ENCODE data around the gene PPEF1. TPM values are rescaled to one million over a fixed set of nuclear protein-coding genes. Genes with fewer than 3 reads are reported as not detected.
A peak's percentile ranks its signal among the peaks of the same experiment; 100 is the strongest.
"Not testable (repeated sequence)": the region's sequence is repeated elsewhere in the genome, so short reads cannot be mapped to it uniquely, and the experiment has no call there.

Gene PPEF1
- total RNA-seq, 1 donor from 2014 or later, result 1.0 TPM

- Histone ChIP-seq H3K9me3 (ENCODE audit: control insufficient read depth in 3 of 3, low read length in 3 of 3) (no peaks in the 10 kb centered on the region), H3K27ac (ENCODE audit: low read depth, low read length) (no peak overlapping the region), H3K27me3 (ENCODE audit: control insufficient read depth in 3 of 3, insufficient read depth in 3 of 3, low read length in 3 of 3) (no peaks in the 10 kb centered on the region), H3K9ac (ENCODE audit: low read depth in 1 of 3, low read length in 3 of 3) (no peak overlapping the region), H3K4me3 (ENCODE audit: low read length in 3 of 3) (no peak overlapping the region), H3K36me3 (ENCODE audit: control insufficient read depth in 3 of 3, insufficient read depth in 3 of 3, low read length in 3 of 3) (no peaks in the 10 kb centered on the region), H3K4me1 (ENCODE audit: control insufficient read depth in 3 of 3, insufficient read depth in 3 of 3, low read length in 3 of 3) (no peaks in the 10 kb centered on the region)
Observed at GRCh38 chrX:18792828-18793227, 85.4 kb downstream of the PPEF1 start.

DNA sequence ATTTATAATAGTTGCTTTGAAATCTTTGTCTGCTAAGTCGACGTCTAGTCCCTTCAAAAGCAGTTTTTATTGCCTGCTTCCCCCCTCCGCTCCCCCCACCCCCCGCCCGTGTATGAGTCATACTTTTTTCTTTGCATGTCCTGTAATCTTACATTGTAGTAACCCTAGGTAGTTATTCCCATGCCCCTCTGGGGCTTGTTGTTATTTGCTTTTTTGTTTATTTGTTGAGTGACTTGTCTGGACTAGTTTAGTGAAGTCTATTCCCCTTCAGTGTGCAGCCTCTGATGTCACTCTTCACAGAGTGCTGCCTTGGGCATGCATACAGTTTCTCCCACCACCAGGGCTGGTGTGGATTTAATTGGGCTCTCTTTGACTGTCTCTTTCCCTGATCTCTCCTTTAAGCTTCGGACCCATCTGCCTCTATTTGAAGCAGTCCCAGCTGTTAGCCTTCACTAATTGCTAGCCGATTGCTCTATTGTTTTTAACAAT lies 86.2 kb downstream of the PPEF1 start:
- H3K9ac ChIP-seq (ENCODE audit: low read depth in 1 of 3, low read length in 3 of 3), result no peak overlapping the region

GRCh38 chrX:18797141-18797540 lies 89.7 kb downstream of the PPEF1 start:
- Histone ChIP-seq H3K4me3 (ENCODE audit: low read length in 3 of 3) (no peak overlapping the region), H3K9ac (ENCODE audit: low read depth in 1 of 3, low read length in 3 of 3) (no peak overlapping the region), H3K36me3 (ENCODE audit: control insufficient read depth in 3 of 3, insufficient read depth in 3 of 3, low read length in 3 of 3) (no peaks in the 10 kb centered on the region), H3K27me3 (ENCODE audit: control insufficient read depth in 3 of 3, insufficient read depth in 3 of 3, low read length in 3 of 3) (no peaks in the 10 kb centered on the region), H3K27ac (ENCODE audit: low read depth, low read length) (no peak overlapping the region), H3K9me3 (ENCODE audit: control insufficient read depth in 3 of 3, low read length in 3 of 3) (no peaks in the 10 kb centered on the region), H3K4me1 (ENCODE audit: control insufficient read depth in 3 of 3, insufficient read depth in 3 of 3, low read length in 3 of 3) (no peaks in the 10 kb centered on the region)

More for the DNA sequence above, 86.2 kb downstream of the PPEF1 start:
- no peaks in the 10 kb centered on the region for H3K4me1 ChIP-seq (ENCODE audit: control insufficient read depth in 3 of 3, insufficient read depth in 3 of 3, low read length in 3 of 3)
- H3K36me3 ChIP-seq (ENCODE audit: control insufficient read depth in 3 of 3, insufficient read depth in 3 of 3, low read length in 3 of 3), result no peaks in the 10 kb centered on the region
- H3K27ac ChIP-seq (ENCODE audit: low read depth, low read length), result no peak overlapping the region
- no peak overlapping the region for H3K4me3 ChIP-seq (ENCODE audit: low read length in 3 of 3)
- H3K9me3 ChIP-seq (ENCODE audit: control insufficient read depth in 3 of 3, low read length in 3 of 3), result no peaks in the 10 kb centered on the region
- no peaks in the 10 kb centered on the region for H3K27me3 ChIP-seq (ENCODE audit: control insufficient read depth in 3 of 3, insufficient read depth in 3 of 3, low read length in 3 of 3)

- Histone ChIP-seq H3K9ac (ENCODE audit: low read depth in 1 of 3, low read length in 3 of 3) (no peak overlapping the region), H3K4me3 (ENCODE audit: low read length in 3 of 3) (no peak overlapping the region), H3K4me1 (ENCODE audit: control insufficient read depth in 3 of 3, insufficient read depth in 3 of 3, low read length in 3 of 3) (no peaks in the 10 kb centered on the region), H3K27me3 (ENCODE audit: control insufficient read depth in 3 of 3, insufficient read depth in 3 of 3, low read length in 3 of 3) (no peaks in the 10 kb centered on the region), H3K27ac (ENCODE audit: low read depth, low read length) (no peak overlapping the region), H3K36me3 (ENCODE audit: control insufficient read depth in 3 of 3, insufficient read depth in 3 of 3, low read length in 3 of 3) (no peaks in the 10 kb centered on the region), H3K9me3 (ENCODE audit: control insufficient read depth in 3 of 3, low read length in 3 of 3) (no peaks in the 10 kb centered on the region)
Observed at GRCh38 chrX:18799911-18800310, 92.5 kb downstream of the PPEF1 start.

DNA sequence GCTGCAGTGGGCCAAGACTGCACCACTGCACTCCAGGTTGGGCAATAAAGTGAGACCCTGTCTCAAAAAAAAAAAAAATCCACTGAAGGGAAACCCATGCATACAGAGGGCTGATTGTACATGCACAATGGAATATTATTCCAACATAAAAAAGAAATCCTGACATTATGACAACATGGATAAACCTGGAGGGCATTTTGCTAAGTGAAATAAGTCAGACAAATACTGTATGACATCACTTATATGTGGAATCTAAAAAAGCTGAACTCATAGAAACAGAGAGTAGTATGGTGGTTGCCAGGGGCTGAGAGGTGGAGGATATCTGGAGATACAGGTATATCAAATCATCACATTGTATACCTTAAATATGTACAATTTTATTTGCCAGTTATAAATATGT lies 102.2 kb downstream of the PPEF1 start:
- H3K27me3 ChIP-seq (ENCODE audit: control insufficient read depth in 3 of 3, insufficient read depth in 3 of 3, low read length in 3 of 3), result no peaks in the 10 kb centered on the region
- no peaks in the 10 kb centered on the region for H3K4me1 ChIP-seq (ENCODE audit: control insufficient read depth in 3 of 3, insufficient read depth in 3 of 3, low read length in 3 of 3)
- H3K9ac ChIP-seq (ENCODE audit: low read depth in 1 of 3, low read length in 3 of 3), result no peak overlapping the region
- peaks cover 0 to 3% (median 0%) of the 10 kb centered on the region in 3 donors for H3K9me3 ChIP-seq (ENCODE audit: control insufficient read depth in 3 of 3, low read length in 3 of 3)
- no peak overlapping the region for H3K4me3 ChIP-seq (ENCODE audit: low read length in 3 of 3)
- H3K36me3 ChIP-seq (ENCODE audit: control insufficient read depth in 3 of 3, insufficient read depth in 3 of 3, low read length in 3 of 3), result no peaks in the 10 kb centered on the region
- H3K27ac ChIP-seq (ENCODE audit: low read depth, low read length), result no peak overlapping the region

GRCh38 chrX:18810416-18810815 lies 103.0 kb downstream of the PPEF1 start:
- Histone ChIP-seq H3K9me3 (ENCODE audit: control insufficient read depth in 3 of 3, low read length in 3 of 3) (peaks cover 0 to 3% (median 0%) of the 10 kb centered on the region in 3 donors), H3K27me3 (ENCODE audit: control insufficient read depth in 3 of 3, insufficient read depth in 3 of 3, low read length in 3 of 3) (no peaks in the 10 kb centered on the region), H3K36me3 (ENCODE audit: control insufficient read depth in 3 of 3, insufficient read depth in 3 of 3, low read length in 3 of 3) (no peaks in the 10 kb centered on the region), H3K4me3 (ENCODE audit: low read length in 3 of 3) (no peak overlapping the region), H3K27ac (ENCODE audit: low read depth, low read length) (no peak overlapping the region), H3K9ac (ENCODE audit: low read depth in 1 of 3, low read length in 3 of 3) (no peak overlapping the region), H3K4me1 (ENCODE audit: control insufficient read depth in 3 of 3, insufficient read depth in 3 of 3, low read length in 3 of 3) (no peaks in the 10 kb centered on the region)

DNA sequence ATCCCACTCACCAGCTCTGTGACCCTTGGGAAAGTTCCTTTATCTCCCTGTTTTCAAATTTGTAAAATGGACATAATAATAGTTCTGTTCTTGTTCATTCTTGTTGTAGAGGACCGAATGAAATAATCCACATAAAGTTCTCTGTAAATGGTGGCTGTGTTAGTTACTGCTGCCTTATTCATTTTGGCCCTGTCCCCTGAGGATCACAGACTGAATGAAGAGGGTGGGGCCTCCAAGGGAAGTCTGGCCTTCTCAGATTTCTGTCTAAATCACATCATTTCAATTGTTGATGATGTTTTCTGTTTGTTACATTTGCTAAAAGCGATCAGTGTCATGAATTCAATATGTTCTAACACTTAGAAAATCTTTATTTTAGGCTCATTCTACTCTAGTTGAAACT lies 117.9 kb downstream of the PPEF1 start:
- no peak overlapping the region for H3K9ac ChIP-seq (ENCODE audit: low read depth in 1 of 3, low read length in 3 of 3)

GRCh38 chrX:18828832-18829404 lies 121.5 kb downstream of the PPEF1 start:
- no peaks in the 10 kb centered on the region for H3K27me3 ChIP-seq (ENCODE audit: control insufficient read depth in 3 of 3, insufficient read depth in 3 of 3, low read length in 3 of 3)
- H3K9ac ChIP-seq (ENCODE audit: low read depth in 1 of 3, low read length in 3 of 3), result no peak overlapping the region
- H3K36me3 ChIP-seq (ENCODE audit: control insufficient read depth in 3 of 3, insufficient read depth in 3 of 3, low read length in 3 of 3), result no peaks in the 10 kb centered on the region
- H3K9me3 ChIP-seq (ENCODE audit: control insufficient read depth in 3 of 3, low read length in 3 of 3), result no peaks in the 10 kb centered on the region
- H3K4me1 ChIP-seq (ENCODE audit: control insufficient read depth in 3 of 3, insufficient read depth in 3 of 3, low read length in 3 of 3), result no peaks in the 10 kb centered on the region
- H3K4me3 ChIP-seq (ENCODE audit: low read length in 3 of 3), result no peak overlapping the region
- H3K27ac ChIP-seq (ENCODE audit: low read depth, low read length), result no peak overlapping the region

More for the DNA sequence above, 117.9 kb downstream of the PPEF1 start:
- no peaks in the 10 kb centered on the region for H3K27me3 ChIP-seq (ENCODE audit: control insufficient read depth in 3 of 3, insufficient read depth in 3 of 3, low read length in 3 of 3)
- no peaks in the 10 kb centered on the region for H3K4me1 ChIP-seq (ENCODE audit: control insufficient read depth in 3 of 3, insufficient read depth in 3 of 3, low read length in 3 of 3)
- no peaks in the 10 kb centered on the region for H3K9me3 ChIP-seq (ENCODE audit: control insufficient read depth in 3 of 3, low read length in 3 of 3)
- no peaks in the 10 kb centered on the region for H3K36me3 ChIP-seq (ENCODE audit: control insufficient read depth in 3 of 3, insufficient read depth in 3 of 3, low read length in 3 of 3)
- H3K4me3 ChIP-seq (ENCODE audit: low read length in 3 of 3), result no peak overlapping the region
- no peak overlapping the region for H3K27ac ChIP-seq (ENCODE audit: low read depth, low read length)

- no peaks in the 10 kb centered on the region for H3K36me3 ChIP-seq (ENCODE audit: control insufficient read depth in 3 of 3, insufficient read depth in 3 of 3, low read length in 3 of 3)
- peak overlapping the region; percentile 92 for H3K27ac ChIP-seq (ENCODE audit: low read depth, low read length)
- peak overlapping the region; percentile 59 to 61 (median 59) for H3K4me3 ChIP-seq (ENCODE audit: low read length in 3 of 3)
- H3K4me1 ChIP-seq (ENCODE audit: control insufficient read depth in 3 of 3, insufficient read depth in 3 of 3, low read length in 3 of 3), result no peaks in the 10 kb centered on the region
- H3K9me3 ChIP-seq (ENCODE audit: control insufficient read depth in 3 of 3, low read length in 3 of 3), result no peaks in the 10 kb centered on the region
- no peaks in the 10 kb centered on the region for H3K27me3 ChIP-seq (ENCODE audit: control insufficient read depth in 3 of 3, insufficient read depth in 3 of 3, low read length in 3 of 3)
- peak overlapping the region; percentile 68 to 75 (median 71) for H3K9ac ChIP-seq (ENCODE audit: low read depth in 1 of 3, low read length in 3 of 3)
Observed at GRCh38 chrX:18833071-18833731, 125.8 kb downstream of the PPEF1 start.

DNA sequence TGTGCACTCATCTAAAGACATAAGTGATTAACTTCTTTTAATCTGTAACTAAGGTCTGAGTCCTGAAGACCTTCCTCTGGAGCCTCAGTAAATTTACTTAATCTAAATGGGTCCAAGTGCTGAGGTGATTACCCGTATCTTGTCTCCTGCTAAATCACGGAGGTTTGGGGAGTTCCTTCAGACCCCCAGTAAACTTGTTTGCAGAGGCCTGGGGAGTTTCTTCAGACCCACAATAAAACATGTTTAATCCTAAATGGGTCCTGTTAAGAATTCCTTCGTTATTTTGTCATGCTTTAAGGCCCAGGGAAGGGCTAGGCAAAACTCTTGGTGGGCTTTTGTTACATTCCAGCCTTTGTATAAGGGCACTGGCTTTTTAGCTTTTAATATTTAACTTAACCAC lies 140.5 kb downstream of the PPEF1 start:
- H3K9me3 ChIP-seq (ENCODE audit: control insufficient read depth in 3 of 3, low read length in 3 of 3); H3K4me1 ChIP-seq (ENCODE audit: control insufficient read depth in 3 of 3, insufficient read depth in 3 of 3, low read length in 3 of 3); H3K27ac ChIP-seq (ENCODE audit: low read depth, low read length); H3K27me3 ChIP-seq (ENCODE audit: control insufficient read depth in 3 of 3, insufficient read depth in 3 of 3, low read length in 3 of 3); H3K36me3 ChIP-seq (ENCODE audit: control insufficient read depth in 3 of 3, insufficient read depth in 3 of 3, low read length in 3 of 3); H3K4me3 ChIP-seq (ENCODE audit: low read length in 3 of 3); H3K9ac ChIP-seq (ENCODE audit: low read depth in 1 of 3, low read length in 3 of 3): not testable (repeated sequence)
